Fibroblast of lung (primary cell): ENCODE results near the gene COL4A2. TPM values are rescaled to one million over a fixed set of nuclear protein-coding genes. Genes with fewer than 3 reads are reported as not detected.

Source experiments
- DNase-seq, 2 donors: peaks; one replicate each; pipeline versions ENCODE4 v3.0.0 to v3.0.0-alpha.2; 2010; ENCODE audit warnings: low read depth in 2 of 2
- H2AFZ ChIP-seq: 2 replicates; pipeline ENCODE4 v1.5.1; 2012; ENCODE audit warnings: low read length, control low read depth, inconsistent platforms
- H3K27ac ChIP-seq: 2 replicates; pipeline ENCODE4 v1.5.1; 2011; ENCODE audit warnings: low read length, control low read depth; ENCODE audit not compliant: insufficient read depth
- H3K27me3 ChIP-seq: 2 replicates; pipeline ENCODE4 v1.5.1; 2011; ENCODE audit warnings: mild to moderate bottlenecking, low read length; ENCODE audit not compliant: control insufficient read depth, insufficient read depth
- H3K36me3 ChIP-seq: 2 replicates; pipeline ENCODE4 v1.5.1; 2011; ENCODE audit warnings: low read length; ENCODE audit not compliant: control insufficient read depth, insufficient read depth
- H3K4me1 ChIP-seq: 2 replicates; pipeline ENCODE4 v1.5.1; 2011; ENCODE audit warnings: low read length; ENCODE audit not compliant: control insufficient read depth, insufficient read depth; ENCODE audit errors: extremely low read depth
- H3K4me2 ChIP-seq: 2 replicates; pipeline ENCODE4 v1.5.1; 2011; ENCODE audit warnings: low read length, control low read depth; ENCODE audit not compliant: insufficient read depth; ENCODE audit errors: extremely low read depth
- H3K4me3 ChIP-seq, 4 experiments: fragments of 200-600 bp in 1 of 4; sonication (generic) in 1 of 4; replicated peaks in 1 of 4; 2 replicates each; pipeline ENCODE4 v1.5.1; 2011 to 2016; ENCODE audit warnings: low read length in 4 of 4, low read depth in 3 of 4, mild to moderate bottlenecking in 3 of 4, control low read depth in 2 of 4, inconsistent platforms in 1 of 4, mixed read lengths in 1 of 4; ENCODE audit not compliant: insufficient read depth in 1 of 4; ENCODE audit errors: control extremely low read depth in 1 of 4
- H3K79me2 ChIP-seq: 2 replicates; pipeline ENCODE4 v1.5.1; 2012; ENCODE audit warnings: mild to moderate bottlenecking, low read length, inconsistent platforms; ENCODE audit not compliant: control insufficient read depth, insufficient read depth
- H3K9ac ChIP-seq: 2 replicates; pipeline ENCODE4 v1.5.1; 2011; ENCODE audit warnings: mild to moderate bottlenecking, low read length, control low read depth; ENCODE audit not compliant: insufficient read depth
- H3K9me3 ChIP-seq: 2 replicates; pipeline ENCODE4 v1.5.1; 2012; ENCODE audit warnings: low read depth, low read length; ENCODE audit not compliant: control insufficient read depth, insufficient read depth
- H4K20me1 ChIP-seq: 2 replicates; pipeline ENCODE4 v1.5.1; 2011; ENCODE audit warnings: low read length; ENCODE audit not compliant: control insufficient read depth, insufficient read depth; ENCODE audit errors: extremely low read depth
- EZH2 ChIP-seq: IDR thresholded peaks from 2 replicates; pipeline ENCODE4 v1.5.1; 2012; ENCODE audit warnings: low read length, control low read depth, mild to moderate bottlenecking; ENCODE audit errors: missing control alignments
- polyA plus RNA-seq, 2 donors: library from polyadenylated mRNA; depleted of rRNA in 1 of 2; stranded (reverse) in 1 of 2; unstranded in 1 of 2; fragments of >200 nt; gene quantifications; 2 replicates each; pipeline ENCODE4 v1.2.1, GENCODE V29; 2011 to 2012; ENCODE audit warnings: missing spikeins in 1 of 2
- total RNA-seq: library from RNA; depleted of rRNA; stranded (reverse); fragments of >200 nt; gene quantifications from 2 replicates; pipeline ENCODE4 v1.2.1, GENCODE V29; 2014
- TF ChIP-seq, protein P1 (sequence below), 2 donors: IDR thresholded peaks in 1 of 2; conservative IDR thresholded peaks in 1 of 2; 1 replicate in 1 of 2; 2 replicates in 1 of 2; pipeline ENCODE4 v1.5.1; 2011 to 2012; ENCODE audit warnings: low read length in 2 of 2, control low read depth in 1 of 2, inconsistent platforms in 1 of 2, low read depth in 1 of 2, mild to moderate bottlenecking in 1 of 2

The COL4A2 gene
- total and polyA plus RNA-seq, 2 donors (not counting 1 experiment from before 2014, with no cell fraction given): 93.1 to 463 TPM

GRCh38 chr13:110361365-110361911, 54.4 kb downstream of the COL4A2 start:
- no peaks in the 10 kb centered on the region for H4K20me1 ChIP-seq
- H3K4me2 ChIP-seq: no peak overlapping the region
- peaks cover 1% of the 10 kb centered on the region for H3K36me3 ChIP-seq
- peak; percentile 66 to 89 for DNase-seq
- TF ChIP-seq, protein P1, sequence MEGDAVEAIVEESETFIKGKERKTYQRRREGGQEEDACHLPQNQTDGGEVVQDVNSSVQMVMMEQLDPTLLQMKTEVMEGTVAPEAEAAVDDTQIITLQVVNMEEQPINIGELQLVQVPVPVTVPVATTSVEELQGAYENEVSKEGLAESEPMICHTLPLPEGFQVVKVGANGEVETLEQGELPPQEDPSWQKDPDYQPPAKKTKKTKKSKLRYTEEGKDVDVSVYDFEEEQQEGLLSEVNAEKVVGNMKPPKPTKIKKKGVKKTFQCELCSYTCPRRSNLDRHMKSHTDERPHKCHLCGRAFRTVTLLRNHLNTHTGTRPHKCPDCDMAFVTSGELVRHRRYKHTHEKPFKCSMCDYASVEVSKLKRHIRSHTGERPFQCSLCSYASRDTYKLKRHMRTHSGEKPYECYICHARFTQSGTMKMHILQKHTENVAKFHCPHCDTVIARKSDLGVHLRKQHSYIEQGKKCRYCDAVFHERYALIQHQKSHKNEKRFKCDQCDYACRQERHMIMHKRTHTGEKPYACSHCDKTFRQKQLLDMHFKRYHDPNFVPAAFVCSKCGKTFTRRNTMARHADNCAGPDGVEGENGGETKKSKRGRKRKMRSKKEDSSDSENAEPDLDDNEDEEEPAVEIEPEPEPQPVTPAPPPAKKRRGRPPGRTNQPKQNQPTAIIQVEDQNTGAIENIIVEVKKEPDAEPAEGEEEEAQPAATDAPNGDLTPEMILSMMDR (conservative IDR thresholded peaks at IDR 0.05 in 1 of 2, IDR thresholded peaks at IDR 0.05 in 1 of 2; ENCODE audit: low read depth in 1 of 2, low read length in 2 of 2): no peak
- TF ChIP-seq EZH2: no peak
- no peak overlapping the region for H3K9ac ChIP-seq
- no peaks in the 10 kb centered on the region for H3K79me2 ChIP-seq
- H2AFZ ChIP-seq: no peak overlapping the region
- peaks cover 12% of the 10 kb centered on the region for H3K4me1 ChIP-seq
- H3K9me3 ChIP-seq: no peaks in the 10 kb centered on the region
- H3K4me3 ChIP-seq: no peak overlapping the region
- H3K27ac ChIP-seq: peak overlapping the region; percentile 58
- no peaks in the 10 kb centered on the region for H3K27me3 ChIP-seq

GRCh38 chr13:110363010-110363409, 55.9 kb downstream of the COL4A2 start:
- Histone ChIP-seq H3K79me2 (no peaks in the 10 kb centered on the region), H3K9me3 (no peaks in the 10 kb centered on the region), H4K20me1 (no peaks in the 10 kb centered on the region), H3K4me3 (no peak overlapping the region), H3K9ac (no peak overlapping the region), H3K36me3 (no peaks in the 10 kb centered on the region), H3K27ac (peak overlapping the region; percentile 58), H3K27me3 (no peaks in the 10 kb centered on the region), H2AFZ (no peak overlapping the region), H3K4me1 (peaks cover 12% of the 10 kb centered on the region), H3K4me2 (no peak overlapping the region)
- DNase-seq: no peak
- TF ChIP-seq, protein P1 (conservative IDR thresholded peaks at IDR 0.05 in 1 of 2, IDR thresholded peaks at IDR 0.05 in 1 of 2; ENCODE audit: low read depth in 1 of 2, low read length in 2 of 2): no peak

DNA sequence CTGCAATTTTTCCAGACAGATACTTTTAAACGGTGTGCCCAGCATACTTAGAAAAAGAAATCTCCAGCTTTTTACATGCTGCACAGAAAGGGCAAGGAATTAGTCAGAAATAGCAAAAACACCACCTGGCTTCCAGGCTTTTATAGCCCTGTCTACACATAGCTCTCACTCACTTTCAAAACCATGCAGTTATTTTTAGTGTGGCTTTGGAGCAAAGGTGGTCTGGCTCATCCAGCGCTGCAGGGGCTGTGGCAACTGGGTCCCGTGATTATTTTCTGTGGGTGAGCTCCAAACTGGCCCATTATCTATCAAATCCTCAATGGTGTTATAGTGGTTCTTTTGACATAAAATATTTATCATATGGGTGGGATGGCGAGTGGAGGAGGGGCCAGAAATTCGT, 57.0 kb downstream of the COL4A2 start:
- Histone ChIP-seq H2AFZ (no peak overlapping the region), H4K20me1 (no peaks in the 10 kb centered on the region), H3K79me2 (no peaks in the 10 kb centered on the region), H3K9me3 (no peaks in the 10 kb centered on the region), H3K27ac (no peak overlapping the region), H3K36me3 (no peaks in the 10 kb centered on the region), H3K4me1 (peaks cover 12% of the 10 kb centered on the region), H3K4me3 (no peak overlapping the region), H3K27me3 (no peaks in the 10 kb centered on the region), H3K9ac (no peak overlapping the region), H3K4me2 (no peak overlapping the region)
- TF ChIP-seq EZH2: no peak
- TF ChIP-seq, protein P1 (conservative IDR thresholded peaks at IDR 0.05 in 1 of 2, IDR thresholded peaks at IDR 0.05 in 1 of 2; ENCODE audit: low read depth in 1 of 2, low read length in 2 of 2): no peak
- DNase-seq: no peak
